Limb (tissue), 2 donors: ENCODE data around the gene OXTR.
"Not testable (repeated sequence)": the region's sequence is repeated elsewhere in the genome, so short reads cannot be mapped to it uniquely, and the experiment has no call there.

Experiments used
- DNase-seq, 2 donors: peaks; one replicate each; pipeline ENCODE4 v3.0.0-alpha.2; 2016; ENCODE audit errors: extremely low spot score in 2 of 2

Gene OXTR

GRCh38 chr3:8743021-8743601 lies 26.3 kb downstream of the OXTR start:
- DNase-seq: no peak

DNA sequence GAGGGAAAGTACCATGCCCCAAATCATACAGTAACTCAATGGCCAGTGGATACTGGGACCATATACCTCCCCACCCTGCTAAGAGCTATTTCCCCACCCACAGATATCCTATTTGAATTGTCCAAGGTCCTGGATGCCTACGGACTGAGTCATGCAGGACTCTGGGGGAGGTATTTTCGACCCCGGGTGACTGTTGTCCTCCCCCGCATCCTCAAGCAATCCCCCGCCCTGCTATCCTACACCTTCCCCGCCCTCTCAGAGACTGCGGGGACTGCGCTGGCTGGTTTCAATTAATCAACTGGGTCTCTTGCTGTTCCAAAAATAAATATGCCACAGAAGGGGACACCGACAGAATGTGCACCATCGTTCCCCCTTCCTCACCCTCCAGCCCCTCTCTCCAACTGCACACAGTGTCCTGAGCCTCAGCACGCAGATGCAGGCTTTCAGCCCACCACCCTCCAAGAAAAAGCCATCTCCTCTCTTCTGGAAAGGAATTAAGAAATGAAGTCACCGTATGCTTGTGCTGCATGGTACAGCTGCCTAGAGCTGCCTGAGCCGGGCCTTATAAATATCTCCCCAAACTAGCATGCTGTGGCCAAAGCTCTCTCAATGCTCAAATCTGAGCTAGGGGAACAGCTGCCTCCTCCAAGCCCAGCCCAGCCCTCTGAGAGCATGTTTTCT lies 27.7 kb downstream of the OXTR start:
- peak; percentile 46 to 49 for DNase-seq

DNA sequence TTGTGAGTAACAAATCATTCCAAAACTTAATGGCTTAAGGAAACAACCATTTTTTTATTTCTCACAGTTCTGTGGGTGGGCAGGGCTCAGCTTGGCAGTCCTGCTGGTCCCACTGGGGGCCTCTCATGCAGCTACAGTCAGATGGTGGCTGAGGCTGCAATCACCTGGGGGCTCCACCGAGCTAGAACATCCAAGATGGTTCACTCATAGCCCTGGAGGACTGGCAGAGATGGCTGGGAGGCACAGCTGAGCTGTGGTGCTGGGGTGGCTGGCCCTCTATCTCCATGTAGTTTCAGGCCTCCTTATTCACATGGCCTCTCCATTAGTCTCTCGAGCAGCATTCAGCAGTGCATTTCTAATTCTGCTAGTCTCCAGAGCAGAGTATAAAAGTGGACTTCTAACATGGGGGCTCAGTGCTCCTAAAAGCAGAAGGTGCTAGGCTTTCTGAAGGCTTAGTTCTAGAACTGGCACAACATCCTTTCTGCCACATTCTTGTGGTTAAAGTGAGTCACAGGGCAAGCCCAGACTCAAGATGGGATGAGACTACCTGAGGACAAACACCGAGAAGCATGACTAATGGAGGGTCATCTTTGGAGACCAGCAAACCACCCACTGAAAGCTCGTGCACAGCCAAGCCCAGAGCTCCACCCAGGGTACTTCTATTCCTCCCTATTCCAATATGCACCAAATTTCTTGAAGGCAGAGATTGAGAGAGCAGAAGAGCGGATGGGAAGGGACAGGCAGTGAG lies 29.5 kb downstream of the OXTR start:
- DNase-seq: no peak

- DNase-seq: no peak
Measured at GRCh38 chr3:8738639-8739038, 30.8 kb downstream of the OXTR start.

DNA sequence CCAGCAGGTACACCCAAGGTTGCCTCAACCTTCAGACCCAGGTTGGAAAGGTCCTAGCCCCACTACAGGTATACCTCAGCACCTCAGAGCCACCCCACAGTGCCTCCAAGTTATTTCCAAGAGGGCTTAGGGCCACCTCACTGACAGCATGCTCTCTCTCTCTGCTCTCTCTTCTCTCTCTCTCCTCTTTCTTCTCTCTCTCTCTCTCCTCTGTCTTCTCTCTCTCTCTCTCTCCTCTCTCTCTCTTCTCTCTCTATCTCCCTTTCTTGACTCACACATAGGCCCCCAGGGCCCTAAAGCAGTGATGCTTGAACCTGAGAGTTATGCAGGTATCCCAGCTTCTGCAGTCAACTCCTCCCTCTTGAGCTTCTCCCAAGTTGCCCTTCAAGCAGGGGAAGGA lies 31.6 kb downstream of the OXTR start:
- DNase-seq: no peak

GRCh38 chr3:8737301-8737700 lies 32.1 kb downstream of the OXTR start:
- no peak for DNase-seq

DNA sequence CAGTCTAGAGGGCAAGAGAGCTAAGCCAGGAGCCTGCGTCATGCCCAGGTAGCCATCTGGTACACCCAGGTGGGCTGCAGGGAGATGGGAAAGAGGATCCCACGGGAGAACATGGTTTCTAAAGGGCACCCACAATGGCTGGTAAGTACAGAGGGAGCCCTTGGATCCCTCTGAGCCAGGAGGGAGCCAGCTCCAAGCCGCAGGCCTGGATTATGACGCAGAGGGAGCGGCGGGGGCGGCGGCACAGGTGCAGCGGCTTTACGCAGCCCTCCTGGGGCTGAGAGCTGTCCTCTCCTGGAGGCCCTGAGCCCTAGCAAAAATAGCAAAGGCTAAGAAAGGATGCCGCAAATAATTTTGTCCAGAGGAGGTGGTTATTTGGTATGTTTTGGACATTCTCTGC lies 33.0 kb downstream of the OXTR start:
- DNase-seq: no peak

- DNase-seq: no peak
Measured at GRCh38 chr3:8734908-8735307, 34.5 kb downstream of the OXTR start.

DNA sequence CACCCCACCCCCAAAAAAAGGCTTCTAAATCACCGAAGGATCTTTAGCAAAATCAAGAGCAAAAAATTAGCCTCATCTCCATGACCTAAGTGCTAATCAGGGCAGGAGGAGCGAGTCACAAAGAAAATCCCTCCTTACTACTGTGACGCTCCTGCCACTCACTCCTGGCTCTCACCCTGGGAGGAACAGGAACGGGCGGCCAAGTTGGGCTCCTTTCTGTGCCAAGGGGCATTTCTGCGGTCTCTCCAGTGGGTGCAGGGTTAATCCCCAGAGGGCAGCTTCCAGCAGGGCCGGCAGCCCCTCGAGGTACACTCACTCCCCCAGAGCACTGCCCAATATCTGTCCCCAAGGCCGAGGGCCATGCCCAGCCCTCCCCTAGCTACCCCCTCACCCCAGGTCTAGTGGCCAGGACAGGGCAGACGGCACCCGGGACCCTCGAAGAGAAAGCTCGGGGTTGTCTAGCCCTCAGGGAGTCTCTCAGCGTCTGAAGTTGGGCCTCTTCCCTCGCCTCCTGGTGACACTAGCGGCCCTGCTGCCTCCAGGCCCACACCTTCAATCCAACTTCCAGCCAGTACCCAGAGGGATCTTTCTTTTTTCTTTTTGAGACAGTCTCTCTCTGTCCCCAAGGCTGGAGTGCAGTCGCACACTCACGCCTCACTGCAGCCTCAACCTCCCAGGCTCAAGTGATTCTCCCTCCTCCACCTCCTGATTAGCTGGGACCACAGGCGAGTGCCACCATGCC lies 35.1 kb downstream of the OXTR start:
- DNase-seq: no peak

- peak; percentile 61 to 74 for DNase-seq
Measured at GRCh38 chr3:8733332-8734094, 35.9 kb downstream of the OXTR start, which contains the start of gene CAV3. Gene CAV3, plus strand, starts transcription at chr3:8733802. Its CDS starts 75 bp downstream, at chr3:8733877.

DNA sequence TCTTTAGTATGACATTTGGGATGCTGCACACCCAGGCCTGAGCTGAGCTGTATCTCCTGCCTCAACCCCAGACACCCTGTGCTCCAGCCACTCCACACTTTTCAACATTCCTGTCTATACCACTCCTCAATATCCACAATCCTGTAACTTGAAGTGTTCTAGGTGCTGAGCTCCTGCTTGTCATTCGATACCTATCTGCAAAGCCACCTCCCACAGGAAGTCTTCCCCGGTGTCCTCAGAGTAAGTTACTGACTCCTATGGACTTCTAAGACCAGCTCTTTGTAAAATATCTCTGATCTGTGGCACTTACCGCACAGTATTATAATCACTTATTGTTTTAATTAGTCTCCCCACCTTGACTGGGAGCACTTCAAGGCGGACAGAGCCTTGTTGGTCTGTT lies 37.0 kb downstream of the OXTR start:
- DNase-seq: no peak

- DNase-seq: no peak
Measured at GRCh38 chr3:8730656-8731055, 38.8 kb downstream of the OXTR start.

GRCh38 chr3:8729479-8729878 lies 39.9 kb downstream of the OXTR start:
- no peak for DNase-seq

GRCh38 chr3:8727605-8728512 lies 41.6 kb downstream of the OXTR start:
- no peak for DNase-seq

GRCh38 chr3:8724108-8724752 lies 45.2 kb downstream of the OXTR start:
- no peak for DNase-seq

- no peak for DNase-seq
Measured at GRCh38 chr3:8723612-8724011, 45.8 kb downstream of the OXTR start.

GRCh38 chr3:8722808-8723207 lies 46.6 kb downstream of the OXTR start:
- no peak for DNase-seq

DNA sequence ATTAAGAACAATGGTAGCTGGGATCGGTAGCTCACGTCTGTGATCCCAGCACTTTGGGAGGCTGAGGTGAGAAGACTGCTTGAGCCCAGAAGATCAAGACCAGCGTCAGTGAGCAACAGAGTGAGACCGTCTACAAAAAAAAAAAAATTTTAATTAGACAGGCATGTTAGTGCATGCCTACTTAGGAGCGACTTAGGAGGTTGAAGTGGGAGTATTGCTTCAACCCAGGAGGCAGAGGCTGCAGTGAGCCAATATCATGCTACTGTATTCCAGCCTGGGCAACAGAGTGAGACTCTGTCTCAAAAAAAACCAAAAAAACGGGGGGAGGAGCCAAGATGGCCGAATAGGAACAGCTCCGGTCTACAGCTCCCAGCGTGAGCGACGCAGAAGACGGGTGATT lies 53.7 kb downstream of the OXTR start:
- DNase-seq: not testable (repeated sequence)

GRCh38 chr3:8713901-8714759 lies 55.3 kb downstream of the OXTR start:
- no peak for DNase-seq
